Large intestine (tissue), 3 donors: ENCODE results near the gene PATJ. TPM values are rescaled to one million over a fixed set of nuclear protein-coding genes. Genes with fewer than 3 reads are reported as not detected.

Source experiments
- DNase-seq, 2 donors: peaks; one replicate each; pipeline versions ENCODE4 v3.0.0 to v3.0.0-alpha.2; 2013
- H3K27ac ChIP-seq: one replicate; pipeline ENCODE4 v1.5.1; 2013; ENCODE audit warnings: low read length
- H3K27me3 ChIP-seq: 2 replicates; pipeline ENCODE4 v1.6.1; 2013; ENCODE audit warnings: low read length; ENCODE audit not compliant: control insufficient read depth, insufficient read depth
- H3K36me3 ChIP-seq: 2 replicates; pipeline ENCODE4 v1.6.1; 2013; ENCODE audit warnings: low read length; ENCODE audit not compliant: control insufficient read depth, insufficient read depth
- H3K4me1 ChIP-seq: one replicate; pipeline ENCODE4 v1.6.1; 2013; ENCODE audit warnings: low read length; ENCODE audit not compliant: control insufficient read depth, insufficient read depth
- H3K4me3 ChIP-seq: one replicate; pipeline ENCODE4 v1.5.1; 2013; ENCODE audit warnings: low read length
- H3K9me3 ChIP-seq: one replicate; pipeline ENCODE4 v1.6.1; 2013; ENCODE audit warnings: mild to moderate bottlenecking, low read depth, low read length, moderate library complexity; ENCODE audit not compliant: control insufficient read depth
- WGBS: methylation state at CpG from one replicate; pipeline ENCODE4 v1.1.5; 2013; ENCODE audit warnings: low lambda C conversion rate; ENCODE audit not compliant: insufficient coverage; 5-methylcytosine and 5-hydroxymethylcytosine counted together
- polyA plus RNA-seq: library from polyadenylated mRNA; unstranded; fragments of 120-200 nt; gene quantifications from one replicate; pipeline ENCODE4 v1.2.1, GENCODE V29; 2013

Gene PATJ
- polyA plus RNA-seq, 1 donor: 33.0 TPM

GRCh38 chr1:61851235-61851634 lies 109.0 kb downstream of the PATJ start:
- Histone ChIP-seq H3K27ac (no peak overlapping the region), H3K4me3 (no peak overlapping the region), H3K4me1 (no peaks in the 10 kb centered on the region), H3K27me3 (no peaks in the 10 kb centered on the region), H3K9me3 (no peaks in the 10 kb centered on the region), H3K36me3 (peaks cover 8% of the 10 kb centered on the region)
- WGBS: 90% methylated on average over 2 of the region's 6 CpGs
- no peak for DNase-seq

- DNase-seq: peak; percentile 31 to 35
- H3K27me3 ChIP-seq: no peaks in the 10 kb centered on the region
- H3K4me3 ChIP-seq: no peak overlapping the region
- no peaks in the 10 kb centered on the region for H3K9me3 ChIP-seq
- H3K36me3 ChIP-seq: peaks cover 7% of the 10 kb centered on the region
- 90% methylated on average over 2 of the region's 6 CpGs for WGBS
- H3K27ac ChIP-seq: no peak overlapping the region
- no peaks in the 10 kb centered on the region for H3K4me1 ChIP-seq
Measured at GRCh38 chr1:61851849-61852669, 109.8 kb downstream of the PATJ start.

GRCh38 chr1:61852670-61853015 lies 110.4 kb downstream of the PATJ start:
- H3K4me1 ChIP-seq: no peaks in the 10 kb centered on the region
- 80% methylated on average over 2 of the region's 2 CpGs for WGBS
- no peaks in the 10 kb centered on the region for H3K9me3 ChIP-seq
- no peak overlapping the region for H3K4me3 ChIP-seq
- DNase-seq: no peak
- H3K27ac ChIP-seq: no peak overlapping the region
- no peaks in the 10 kb centered on the region for H3K27me3 ChIP-seq
- H3K36me3 ChIP-seq: peaks cover 7% of the 10 kb centered on the region

- DNase-seq: no peak
- Histone ChIP-seq H3K27ac (no peak overlapping the region), H3K4me1 (no peaks in the 10 kb centered on the region), H3K9me3 (no peaks in the 10 kb centered on the region), H3K36me3 (peaks cover 10% of the 10 kb centered on the region), H3K4me3 (no peak overlapping the region), H3K27me3 (no peaks in the 10 kb centered on the region)
- 80% methylated on average over 2 of the region's 3 CpGs for whole genome bisulfite sequencing
Measured at GRCh38 chr1:61853583-61853982, 111.3 kb downstream of the PATJ start.

GRCh38 chr1:61864489-61864888 lies 122.2 kb downstream of the PATJ start:
- no peak for DNase-seq
- H3K9me3 ChIP-seq: no peaks in the 10 kb centered on the region
- no CpG with 5 or more reads among the region's 7 CpGs for WGBS
- peaks cover 30% of the 10 kb centered on the region for H3K36me3 ChIP-seq
- no peaks in the 10 kb centered on the region for H3K4me1 ChIP-seq
- no peak overlapping the region for H3K27ac ChIP-seq
- no peaks in the 10 kb centered on the region for H3K27me3 ChIP-seq
- H3K4me3 ChIP-seq: no peak overlapping the region

GRCh38 chr1:61865646-61866220 lies 123.5 kb downstream of the PATJ start:
- peaks cover 32% of the 10 kb centered on the region for H3K36me3 ChIP-seq
- no peaks in the 10 kb centered on the region for H3K4me1 ChIP-seq
- no peak overlapping the region for H3K4me3 ChIP-seq
- no peaks in the 10 kb centered on the region for H3K27me3 ChIP-seq
- 100% methylated on average over 3 of the region's 4 CpGs for WGBS
- no peak for DNase-seq
- H3K27ac ChIP-seq: no peak overlapping the region
- peaks cover 8% of the 10 kb centered on the region for H3K9me3 ChIP-seq

GRCh38 chr1:61869691-61870109 lies 127.4 kb downstream of the PATJ start:
- peaks cover 26% of the 10 kb centered on the region for H3K36me3 ChIP-seq

GRCh38 chr1:61872206-61872605 lies 129.9 kb downstream of the PATJ start:
- Histone ChIP-seq H3K4me3 (no peak overlapping the region), H3K4me1 (no peaks in the 10 kb centered on the region), H3K27ac (no peak overlapping the region), H3K9me3 (peaks cover 16% of the 10 kb centered on the region), H3K36me3 (peaks cover 24% of the 10 kb centered on the region), H3K27me3 (no peaks in the 10 kb centered on the region)
- DNase-seq: no peak
- no CpG with 5 or more reads among the region's 3 CpGs for WGBS

More at GRCh38 chr1:61869691-61870109, 127.4 kb downstream of the PATJ start:
- Histone ChIP-seq H3K27ac (no peak overlapping the region), H3K9me3 (peaks cover 16% of the 10 kb centered on the region), H3K4me1 (no peaks in the 10 kb centered on the region), H3K4me3 (no peak overlapping the region), H3K27me3 (no peaks in the 10 kb centered on the region)
- DNase-seq: no peak
- WGBS: no CpG with 5 or more reads among the region's 14 CpGs

- Histone ChIP-seq H3K27me3 (no peaks in the 10 kb centered on the region), H3K36me3 (peaks cover 24% of the 10 kb centered on the region)
Measured at GRCh38 chr1:61873581-61873980, 131.3 kb downstream of the PATJ start.

GRCh38 chr1:61873994-61874393 lies 131.7 kb downstream of the PATJ start:
- Histone ChIP-seq H3K4me3 (no peak overlapping the region), H3K4me1 (no peaks in the 10 kb centered on the region), H3K27ac (no peak overlapping the region), H3K36me3 (peaks cover 24% of the 10 kb centered on the region), H3K9me3 (peaks cover 16% of the 10 kb centered on the region), H3K27me3 (no peaks in the 10 kb centered on the region)
- no CpG with 5 or more reads among the region's 1 CpG for WGBS
- DNase-seq: no peak

More at GRCh38 chr1:61873581-61873980, 131.3 kb downstream of the PATJ start:
- Histone ChIP-seq H3K27ac (no peak overlapping the region), H3K9me3 (peaks cover 16% of the 10 kb centered on the region), H3K4me3 (no peak overlapping the region), H3K4me1 (no peaks in the 10 kb centered on the region)
- no peak for DNase-seq
- WGBS: no CpG with 5 or more reads among the region's 2 CpGs
